ENCODE measurements around the gene KARS1. TPM values are rescaled to one million over a fixed set of nuclear protein-coding genes. Genes with fewer than 3 reads are reported as not detected.

Gene KARS1
- total RNA-seq, 1 experiment from 2014 or later = 196 TPM

DNA sequence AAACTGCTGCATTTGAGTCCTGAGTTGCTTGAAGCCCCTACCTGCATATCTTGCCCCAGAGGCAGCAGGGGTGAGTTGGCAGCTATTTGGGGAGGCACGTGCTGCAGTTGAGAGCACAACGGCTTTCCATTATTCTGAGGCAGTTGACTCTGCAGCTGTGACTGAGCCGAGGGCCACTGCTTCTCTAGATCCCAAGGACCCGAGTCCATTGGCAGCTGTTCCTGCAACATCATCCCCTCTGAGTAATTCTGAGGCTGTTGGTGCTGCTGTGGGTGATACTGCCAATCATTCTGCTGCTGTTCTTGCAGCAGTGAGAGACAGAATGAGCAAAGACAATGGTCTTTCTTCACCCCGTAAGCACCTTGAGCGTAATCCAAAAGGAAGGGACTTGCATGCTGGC lies 12.9 kb upstream of the KARS1 start:
- Histone ChIP-seq H3K4me2 (ENCODE audit: low read length) (no peak overlapping the region), H3K36me3 (ENCODE audit: control insufficient read depth in 1 of 2, insufficient read depth in 2 of 2, low read length in 2 of 2) (peaks cover 13 to 21% of the 10 kb centered on the region in 2 experiments; a peak in 2 of 4 replicates), H2AFZ (ENCODE audit: low read depth, low read length, poor library complexity, severe bottlenecking) (no peak overlapping the region), H3K9me3 (ENCODE audit: control insufficient read depth in 1 of 2, insufficient read depth in 1 of 2, low read depth in 1 of 2, low read length in 2 of 2) (no peaks in the 10 kb centered on the region), H3K4me3 (replicated peaks in 1 of 2; ENCODE audit: low read depth in 1 of 2, low read length in 2 of 2) (no peak overlapping the region), H3K9me2 (ENCODE audit: insufficient read depth) (no peaks in the 10 kb centered on the region), H4K20me1 (ENCODE audit: insufficient read depth) (no peaks in the 10 kb centered on the region), H3K27ac (ENCODE audit: low read depth, low read length) (no peak overlapping the region), H3K27me3 (ENCODE audit: insufficient read depth, low read length) (no peaks in the 10 kb centered on the region), H3K79me2 (ENCODE audit: insufficient read depth, low read length) (no peaks in the 10 kb centered on the region), H3K9ac (ENCODE audit: low read length) (no peak overlapping the region), H3K4me1 (ENCODE audit: control insufficient read depth in 1 of 2, insufficient read depth in 2 of 2, low read length in 2 of 2) (no peaks in the 10 kb centered on the region)
- DNase-seq (ENCODE audit: low read depth, low spot score) = no peak
- BruUV-seq (replicated peaks) = no TSS peak
- ChIA-PET RAD21 (ENCODE audit: low non-redundant PET in 1 of 2, low total read pairs in 2 of 2, uncharacterized antibody in 2 of 2, unreplicated experiment in 2 of 2) (no interaction called here), CTCF (no interaction called here), POLR2A (no interaction called here)
- intact Hi-C loops (cut with micrococcal nuclease) = no loop called here
- no peak for ATAC-seq
- TF ChIP-seq SP1 (IDR thresholded peaks at IDR 0.05; ENCODE audit: low read depth) (no peak), JUND (IDR thresholded peaks at IDR 0.05) (no peak), YY1 (IDR thresholded peaks at IDR 0.05; ENCODE audit: extremely low read depth, insufficient replicate concordance, low read depth, low read length) (no peak), EZH2 (IDR thresholded peaks at IDR 0.05) (no peak)
- TF ChIP-seq, protein P1, sequence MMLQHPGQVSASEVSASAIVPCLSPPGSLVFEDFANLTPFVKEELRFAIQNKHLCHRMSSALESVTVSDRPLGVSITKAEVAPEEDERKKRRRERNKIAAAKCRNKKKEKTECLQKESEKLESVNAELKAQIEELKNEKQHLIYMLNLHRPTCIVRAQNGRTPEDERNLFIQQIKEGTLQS (IDR thresholded peaks at IDR 0.05) = no peak

DNA sequence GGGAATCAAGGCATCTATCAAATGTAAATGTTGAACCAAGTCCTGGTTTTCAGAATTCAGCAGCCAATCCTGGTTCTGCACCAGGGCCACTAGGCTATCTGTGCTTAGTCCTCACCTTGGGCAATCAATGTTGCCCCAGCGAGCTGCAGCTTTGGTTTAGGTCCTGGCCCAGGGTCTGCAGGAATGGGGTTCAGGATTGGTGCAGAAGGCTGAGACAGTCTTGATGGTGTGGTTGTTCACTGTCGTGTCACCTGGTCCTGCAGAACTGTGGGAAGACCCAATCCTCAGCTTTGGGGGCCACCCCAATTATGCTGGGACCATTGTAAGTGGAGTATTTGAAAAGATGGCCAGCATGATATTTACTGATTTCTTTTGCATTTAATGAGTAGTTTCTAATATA lies 10.7 kb upstream of the KARS1 start:
- Histone ChIP-seq H3K4me2 (ENCODE audit: low read length) (no peak overlapping the region), H3K4me3 (replicated peaks in 1 of 2; ENCODE audit: low read depth in 1 of 2, low read length in 2 of 2) (no peak overlapping the region), H3K9ac (ENCODE audit: low read length) (no peak overlapping the region), H3K27ac (ENCODE audit: low read depth, low read length) (no peak overlapping the region), H3K36me3 (ENCODE audit: control insufficient read depth in 1 of 2, insufficient read depth in 2 of 2, low read length in 2 of 2) (peaks cover 13 to 31% of the 10 kb centered on the region in 2 experiments; a peak in 2 of 4 replicates), H3K27me3 (ENCODE audit: insufficient read depth, low read length) (no peaks in the 10 kb centered on the region), H3K9me3 (ENCODE audit: control insufficient read depth in 1 of 2, insufficient read depth in 1 of 2, low read depth in 1 of 2, low read length in 2 of 2) (no peaks in the 10 kb centered on the region), H3K9me2 (ENCODE audit: insufficient read depth) (no peaks in the 10 kb centered on the region), H3K4me1 (ENCODE audit: control insufficient read depth in 1 of 2, insufficient read depth in 2 of 2, low read length in 2 of 2) (no peaks in the 10 kb centered on the region), H2AFZ (ENCODE audit: low read depth, low read length, poor library complexity, severe bottlenecking) (no peak overlapping the region), H4K20me1 (ENCODE audit: insufficient read depth) (no peaks in the 10 kb centered on the region), H3K79me2 (ENCODE audit: insufficient read depth, low read length) (peaks cover 12% of the 10 kb centered on the region)
- ATAC-seq (no peak), DNase-seq (ENCODE audit: low read depth, low spot score) (no peak)
- BruUV-seq (replicated peaks) = no TSS peak
- intact Hi-C loops (cut with micrococcal nuclease) = no loop called here
- ChIA-PET POLR2A (no interaction called here), RAD21 (ENCODE audit: low non-redundant PET in 1 of 2, low total read pairs in 2 of 2, uncharacterized antibody in 2 of 2, unreplicated experiment in 2 of 2) (no interaction called here), CTCF (no interaction called here)
- TF ChIP-seq SP1 (IDR thresholded peaks at IDR 0.05; ENCODE audit: low read depth) = no peak
- TF ChIP-seq, protein P2, sequence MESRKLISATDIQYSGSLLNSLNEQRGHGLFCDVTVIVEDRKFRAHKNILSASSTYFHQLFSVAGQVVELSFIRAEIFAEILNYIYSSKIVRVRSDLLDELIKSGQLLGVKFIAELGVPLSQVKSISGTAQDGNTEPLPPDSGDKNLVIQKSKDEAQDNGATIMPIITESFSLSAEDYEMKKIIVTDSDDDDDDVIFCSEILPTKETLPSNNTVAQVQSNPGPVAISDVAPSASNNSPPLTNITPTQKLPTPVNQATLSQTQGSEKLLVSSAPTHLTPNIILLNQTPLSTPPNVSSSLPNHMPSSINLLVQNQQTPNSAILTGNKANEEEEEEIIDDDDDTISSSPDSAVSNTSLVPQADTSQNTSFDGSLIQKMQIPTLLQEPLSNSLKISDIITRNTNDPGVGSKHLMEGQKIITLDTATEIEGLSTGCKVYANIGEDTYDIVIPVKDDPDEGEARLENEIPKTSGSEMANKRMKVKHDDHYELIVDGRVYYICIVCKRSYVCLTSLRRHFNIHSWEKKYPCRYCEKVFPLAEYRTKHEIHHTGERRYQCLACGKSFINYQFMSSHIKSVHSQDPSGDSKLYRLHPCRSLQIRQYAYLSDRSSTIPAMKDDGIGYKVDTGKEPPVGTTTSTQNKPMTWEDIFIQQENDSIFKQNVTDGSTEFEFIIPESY (IDR thresholded peaks at IDR 0.05; ENCODE audit: extremely low read depth, insufficient replicate concordance, low read length) = no peak
- TF ChIP-seq ZFX (IDR thresholded peaks at IDR 0.05) = no peak
- TF ChIP-seq, protein P3, sequence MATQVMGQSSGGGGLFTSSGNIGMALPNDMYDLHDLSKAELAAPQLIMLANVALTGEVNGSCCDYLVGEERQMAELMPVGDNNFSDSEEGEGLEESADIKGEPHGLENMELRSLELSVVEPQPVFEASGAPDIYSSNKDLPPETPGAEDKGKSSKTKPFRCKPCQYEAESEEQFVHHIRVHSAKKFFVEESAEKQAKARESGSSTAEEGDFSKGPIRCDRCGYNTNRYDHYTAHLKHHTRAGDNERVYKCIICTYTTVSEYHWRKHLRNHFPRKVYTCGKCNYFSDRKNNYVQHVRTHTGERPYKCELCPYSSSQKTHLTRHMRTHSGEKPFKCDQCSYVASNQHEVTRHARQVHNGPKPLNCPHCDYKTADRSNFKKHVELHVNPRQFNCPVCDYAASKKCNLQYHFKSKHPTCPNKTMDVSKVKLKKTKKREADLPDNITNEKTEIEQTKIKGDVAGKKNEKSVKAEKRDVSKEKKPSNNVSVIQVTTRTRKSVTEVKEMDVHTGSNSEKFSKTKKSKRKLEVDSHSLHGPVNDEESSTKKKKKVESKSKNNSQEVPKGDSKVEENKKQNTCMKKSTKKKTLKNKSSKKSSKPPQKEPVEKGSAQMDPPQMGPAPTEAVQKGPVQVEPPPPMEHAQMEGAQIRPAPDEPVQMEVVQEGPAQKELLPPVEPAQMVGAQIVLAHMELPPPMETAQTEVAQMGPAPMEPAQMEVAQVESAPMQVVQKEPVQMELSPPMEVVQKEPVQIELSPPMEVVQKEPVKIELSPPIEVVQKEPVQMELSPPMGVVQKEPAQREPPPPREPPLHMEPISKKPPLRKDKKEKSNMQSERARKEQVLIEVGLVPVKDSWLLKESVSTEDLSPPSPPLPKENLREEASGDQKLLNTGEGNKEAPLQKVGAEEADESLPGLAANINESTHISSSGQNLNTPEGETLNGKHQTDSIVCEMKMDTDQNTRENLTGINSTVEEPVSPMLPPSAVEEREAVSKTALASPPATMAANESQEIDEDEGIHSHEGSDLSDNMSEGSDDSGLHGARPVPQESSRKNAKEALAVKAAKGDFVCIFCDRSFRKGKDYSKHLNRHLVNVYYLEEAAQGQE (IDR thresholded peaks at IDR 0.05; ENCODE audit: low read depth) = no peak
- TF ChIP-seq, protein P1 (IDR thresholded peaks at IDR 0.05) = no peak
- no peak for TF ChIP-seq ELF1 (IDR thresholded peaks at IDR 0.05; ENCODE audit: borderline replicate concordance, low read depth)
- no peak for TF ChIP-seq EGR1 (IDR thresholded peaks at IDR 0.05; ENCODE audit: low read depth)
- no peak for TF ChIP-seq CBX3 (IDR thresholded peaks at IDR 0.05; ENCODE audit: low read depth)
- TF ChIP-seq YY1 (IDR thresholded peaks at IDR 0.05; ENCODE audit: extremely low read depth, insufficient replicate concordance, low read depth, low read length) = no peak
- TF ChIP-seq, protein P4, sequence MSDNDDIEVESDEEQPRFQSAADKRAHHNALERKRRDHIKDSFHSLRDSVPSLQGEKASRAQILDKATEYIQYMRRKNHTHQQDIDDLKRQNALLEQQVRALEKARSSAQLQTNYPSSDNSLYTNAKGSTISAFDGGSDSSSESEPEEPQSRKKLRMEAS (IDR thresholded peaks at IDR 0.05) = no peak
- TF ChIP-seq FOSL1 (IDR thresholded peaks at IDR 0.05; ENCODE audit: low read depth) = no peak
- TF ChIP-seq TCF7L2 (IDR thresholded peaks at IDR 0.05; ENCODE audit: borderline replicate concordance, extremely low read depth, insufficient read depth, insufficient read length) = no peak
- TF ChIP-seq CEBPB (IDR thresholded peaks at IDR 0.05; ENCODE audit: low read depth) = no peak
- TF ChIP-seq SRF (IDR thresholded peaks at IDR 0.05; ENCODE audit: low read depth) = no peak

Measured in HCT116 (cell line).